HG03469 (cell line): ENCODE data around the gene DGLUCY.
"Not testable (repeated sequence)": the region's sequence is repeated elsewhere in the genome, so short reads cannot be mapped to it uniquely, and the experiment has no call there.

Source experiments
- ATAC-seq: cut with Tn5 transposase; IDR thresholded peaks from one replicate; pipeline ENCODE4 v1.9.1; 2021; ENCODE audit warnings: mild to moderate bottlenecking, moderate library complexity, moderate number of reproducible peaks; ENCODE audit not compliant: unreplicated experiment

DGLUCY gene

GRCh38 chr14:91164676-91165075 is 50.8 kb downstream of the DGLUCY start:
- no peak for ATAC-seq

GRCh38 chr14:91167380-91167770 is 53.5 kb downstream of the DGLUCY start:
- no peak for ATAC-seq

GRCh38 chr14:91169951-91170350 is 56.1 kb downstream of the DGLUCY start:
- no peak for ATAC-seq

- ATAC-seq, result no peak
These were observed 56.7 kb downstream of the DGLUCY start for GRCh38 chr14:91170504-91171121.

GRCh38 chr14:91171291-91171690 is 57.4 kb downstream of the DGLUCY start:
- ATAC-seq, result no peak

GRCh38 chr14:91173221-91173670 is 59.4 kb downstream of the DGLUCY start:
- no peak for ATAC-seq

- ATAC-seq, result no peak
These were observed 60.0 kb downstream of the DGLUCY start for GRCh38 chr14:91173904-91174303.

GRCh38 chr14:91175291-91176201 is 61.7 kb downstream of the DGLUCY start:
- no peak for ATAC-seq

- ATAC-seq, result no peak
These were observed 63.5 kb downstream of the DGLUCY start for GRCh38 chr14:91177073-91178034.

- ATAC-seq, result no peak
These were observed 66.7 kb downstream of the DGLUCY start for GRCh38 chr14:91180611-91181010.

GRCh38 chr14:91182753-91183152 is 68.9 kb downstream of the DGLUCY start:
- ATAC-seq, result not testable (repeated sequence)

- no peak for ATAC-seq
These were observed 70.7 kb downstream of the DGLUCY start for GRCh38 chr14:91184559-91184958.

GRCh38 chr14:91185721-91186120 is 71.8 kb downstream of the DGLUCY start:
- ATAC-seq, result no peak

GRCh38 chr14:91186515-91187066 is 72.7 kb downstream of the DGLUCY start:
- ATAC-seq, result no peak

GRCh38 chr14:91187271-91187670 is 73.4 kb downstream of the DGLUCY start:
- ATAC-seq, result no peak

GRCh38 chr14:91190853-91191252 is 77.0 kb downstream of the DGLUCY start:
- no peak for ATAC-seq

GRCh38 chr14:91193069-91193468 is 79.2 kb downstream of the DGLUCY start:
- no peak for ATAC-seq

GRCh38 chr14:91195881-91196280 is 82.0 kb downstream of the DGLUCY start:
- ATAC-seq, result no peak

GRCh38 chr14:91197631-91198030 is 83.8 kb downstream of the DGLUCY start:
- no peak for ATAC-seq

- ATAC-seq, result not testable (repeated sequence)
These were observed 86.9 kb downstream of the DGLUCY start for GRCh38 chr14:91200802-91201201.
